ENCODE results near the gene GABPB2. TPM values are rescaled to one million over a fixed set of nuclear protein-coding genes. Genes with fewer than 3 reads are reported as not detected.
"Not testable (repeated sequence)": the region's sequence is repeated elsewhere in the genome, so short reads cannot be mapped to it uniquely, and the experiment has no call there.

Gene GABPB2
- total and polyA plus RNA-seq, 3 experiments from 2014 or later, result 16.0 to 19.4 (median 19.2) TPM

GRCh38 chr1:151069103-151069486 is 1.5 kb upstream of the GABPB2 start:
- DNase-seq, result no peak
- Histone ChIP-seq H3K9me3 (ENCODE audit: low read length) (no peaks in the 10 kb centered on the region), H3K27ac (ENCODE audit: low read depth, low read length) (peak overlapping the region; percentile 43), H3K4me3 (ENCODE audit: low read length) (no peak overlapping the region), H3K4me1 (ENCODE audit: insufficient read depth, low read length) (peaks cover 11% of the 10 kb centered on the region), H3K36me3 (ENCODE audit: insufficient read depth, low read length) (no peaks in the 10 kb centered on the region), H3K27me3 (ENCODE audit: insufficient read depth, low read length, poor library complexity, severe bottlenecking) (no peaks in the 10 kb centered on the region)
- H3K27ac Mint-ChIP-seq, result peak overlapping the region in 7 of 8 donors; percentile 26 to 100 (median 94)
- H3K9me3 Mint-ChIP-seq, result no peaks in the 10 kb centered on the region
- ChIA-PET POLR2A (no interaction called here), CTCF (interaction anchor here (1.4 to 5.5 kb wide), 3 partner anchors 9 to 45 kb away, joined by 7 to 74 read pairs (median 32); partner anchors contain the start of genes CDC42SE1 and MLLT11)
- peaks cover 0 to 18% (median 3%) of the 10 kb centered on the region in 3 donors for H3K36me3 Mint-ChIP-seq
- H3K4me1 Mint-ChIP-seq, result peaks cover 24 to 29% (median 29%) of the 10 kb centered on the region in 3 donors
- no peaks in the 10 kb centered on the region for H3K27me3 Mint-ChIP-seq
- H3K4me3 Mint-ChIP-seq, result peak overlapping the region; percentile 73 to 98 (median 97)

GRCh38 chr1:151072224-151072623 is 1.7 kb downstream of the GABPB2 start:
- CTCF ChIA-PET, result interaction anchor here (0.8 to 5.5 kb wide), 8 partner anchors 9 to 84 kb away, joined by 3 to 74 read pairs (median 6); partner anchors contain the start of genes C1orf56, CDC42SE1, MINDY1 and MLLT11
- peaks cover 11% of the 10 kb centered on the region for H3K4me1 ChIP-seq (ENCODE audit: insufficient read depth, low read length)
- no peak for DNase-seq
- Mint-ChIP-seq H3K4me3 (peak overlapping the region; percentile 96 to 99 (median 98)), H3K4me1 (peaks cover 27 to 33% (median 33%) of the 10 kb centered on the region in 3 donors), H3K36me3 (peaks cover 0 to 35% (median 3%) of the 10 kb centered on the region in 3 donors), H3K27me3 (no peaks in the 10 kb centered on the region), H3K9me3 (no peaks in the 10 kb centered on the region), H3K27ac (peak overlapping the region in 5 of 8 donors; percentile 61 to 100 (median 100))
- no peaks in the 10 kb centered on the region for H3K27me3 ChIP-seq (ENCODE audit: insufficient read depth, low read length, poor library complexity, severe bottlenecking)
- POLR2A ChIA-PET, result interaction anchor here (0.8 kb wide), 1 partner anchor 16 kb away, joined by 6 read pairs; no protein-coding TSS in a partner anchor
- no peak overlapping the region for H3K4me3 ChIP-seq (ENCODE audit: low read length)
- no peaks in the 10 kb centered on the region for H3K9me3 ChIP-seq (ENCODE audit: low read length)
- H3K27ac ChIP-seq (ENCODE audit: low read depth, low read length), result no peak overlapping the region
- H3K36me3 ChIP-seq (ENCODE audit: insufficient read depth, low read length), result no peaks in the 10 kb centered on the region

GRCh38 chr1:151085953-151086559 is 15.5 kb downstream of the GABPB2 start:
- H3K4me1 Mint-ChIP-seq, result no peaks in the 10 kb centered on the region
- Histone ChIP-seq H3K9me3 (ENCODE audit: low read length) (no peaks in the 10 kb centered on the region), H3K27me3 (ENCODE audit: insufficient read depth, low read length, poor library complexity, severe bottlenecking) (no peaks in the 10 kb centered on the region), H3K4me1 (ENCODE audit: insufficient read depth, low read length) (no peaks in the 10 kb centered on the region), H3K36me3 (ENCODE audit: insufficient read depth, low read length) (no peaks in the 10 kb centered on the region), H3K4me3 (ENCODE audit: low read length) (no peak overlapping the region), H3K27ac (ENCODE audit: low read depth, low read length) (no peak overlapping the region)
- POLR2A ChIA-PET, result no interaction called here
- H3K9me3 Mint-ChIP-seq, result no peaks in the 10 kb centered on the region
- CTCF ChIA-PET, result interaction anchor here (1.3 to 3.3 kb wide), 4 partner anchors 13 to 69 kb away, joined by 4 to 10 read pairs (median 6); partner anchors contain the start of gene GABPB2
- no peaks in the 10 kb centered on the region for H3K27me3 Mint-ChIP-seq
- no peak for DNase-seq
- H3K27ac Mint-ChIP-seq, result peak overlapping the region in 1 of 8 donors; percentile 32
- no peak overlapping the region for H3K4me3 Mint-ChIP-seq
- peaks cover 0 to 20% (median 6%) of the 10 kb centered on the region in 3 donors for H3K36me3 Mint-ChIP-seq

DNA sequence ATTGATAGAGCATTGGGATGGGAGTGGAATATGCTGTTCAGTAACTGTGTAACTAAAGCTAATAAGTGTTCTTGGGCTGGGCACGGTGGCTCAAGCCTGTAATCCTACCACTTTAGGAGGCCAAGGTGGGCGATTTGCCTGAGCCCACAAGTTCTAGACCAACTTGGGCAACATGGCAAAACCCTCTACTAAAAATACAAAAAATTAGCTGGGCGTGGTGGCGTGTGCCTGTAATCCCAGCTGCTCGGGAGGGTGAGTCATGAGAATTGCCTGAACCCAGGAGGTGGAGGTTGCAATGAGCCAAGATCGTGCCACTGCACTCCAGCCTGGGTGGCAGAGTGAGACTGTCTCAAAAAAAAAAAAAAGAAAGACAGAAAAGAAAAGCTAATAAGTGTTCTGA is 26.9 kb downstream of the GABPB2 start:
- H3K9me3 Mint-ChIP-seq; H3K4me1 ChIP-seq (ENCODE audit: insufficient read depth, low read length); H3K27me3 ChIP-seq (ENCODE audit: insufficient read depth, low read length, poor library complexity, severe bottlenecking); DNase-seq; H3K36me3 ChIP-seq (ENCODE audit: insufficient read depth, low read length); H3K27me3 Mint-ChIP-seq; H3K27ac ChIP-seq (ENCODE audit: low read depth, low read length); H3K4me3 Mint-ChIP-seq; H3K4me3 ChIP-seq (ENCODE audit: low read length); H3K9me3 ChIP-seq (ENCODE audit: low read length); H3K4me1 Mint-ChIP-seq: not testable (repeated sequence)
- ChIA-PET CTCF (interaction anchor here (0.9 to 2.5 kb wide), 5 partner anchors 11 to 73 kb away, joined by 3 to 13 read pairs (median 5); partner anchors contain the start of gene TNFAIP8L2), POLR2A (interaction anchor here (0.7 to 1.7 kb wide), 2 partner anchors 13 to 42 kb away, joined by 4 to 5 read pairs; no protein-coding TSS in a partner anchor)
- peaks cover 4 to 44% (median 8%) of the 10 kb centered on the region in 3 donors for H3K36me3 Mint-ChIP-seq
- H3K27ac Mint-ChIP-seq, result peak overlapping the region in 2 of 8 donors; percentile 37 to 45

- Mint-ChIP-seq H3K27me3 (no peaks in the 10 kb centered on the region), H3K27ac (peak overlapping the region in 2 of 8 donors; percentile 26 to 29), H3K4me3 (no peak overlapping the region), H3K36me3 (peaks cover 4 to 41% (median 7%) of the 10 kb centered on the region in 3 donors), H3K9me3 (no peaks in the 10 kb centered on the region), H3K4me1 (no peaks in the 10 kb centered on the region)
- H3K27ac ChIP-seq (ENCODE audit: low read depth, low read length), result no peak overlapping the region
- ChIA-PET POLR2A (interaction anchor here (0.6 to 1.7 kb wide), 2 partner anchors 43 to 52 kb away, joined by 3 to 5 read pairs; no protein-coding TSS in a partner anchor), CTCF (interaction anchor here (1.2 to 2.5 kb wide), 3 partner anchors 15 to 73 kb away, joined by 3 to 13 read pairs (median 5); no protein-coding TSS in a partner anchor)
- no peaks in the 10 kb centered on the region for H3K9me3 ChIP-seq (ENCODE audit: low read length)
- H3K4me3 ChIP-seq (ENCODE audit: low read length), result no peak overlapping the region
- no peaks in the 10 kb centered on the region for H3K36me3 ChIP-seq (ENCODE audit: insufficient read depth, low read length)
- H3K27me3 ChIP-seq (ENCODE audit: insufficient read depth, low read length, poor library complexity, severe bottlenecking), result no peaks in the 10 kb centered on the region
- no peak for DNase-seq
- H3K4me1 ChIP-seq (ENCODE audit: insufficient read depth, low read length), result no peaks in the 10 kb centered on the region
These were observed 27.6 kb downstream of the GABPB2 start for GRCh38 chr1:151098126-151098525.

DNA sequence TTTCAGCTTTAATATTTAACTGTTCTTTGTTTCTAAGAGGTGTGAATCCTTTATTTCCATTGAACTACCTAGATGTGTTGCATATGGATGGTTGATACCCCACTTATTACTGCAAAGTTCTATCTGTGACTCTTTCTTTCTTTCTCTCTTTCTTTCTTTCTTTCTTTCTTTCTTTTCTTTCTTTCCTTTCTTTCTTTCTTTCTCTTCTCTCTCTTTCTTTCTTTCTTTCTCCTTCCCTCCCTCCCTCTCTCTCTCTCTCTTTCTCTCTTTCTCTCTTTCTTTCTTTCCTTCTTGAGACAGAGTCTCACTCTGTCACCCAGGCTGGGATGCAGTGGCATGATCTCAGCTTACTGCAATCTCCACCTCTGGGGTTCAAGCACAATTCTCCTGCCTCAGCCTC is 34.1 kb downstream of the GABPB2 start:
- peaks cover 14% of the 10 kb centered on the region for H3K36me3 ChIP-seq (ENCODE audit: insufficient read depth, low read length)
- Mint-ChIP-seq H3K9me3 (no peaks in the 10 kb centered on the region), H3K4me3 (no peak overlapping the region), H3K27me3 (no peaks in the 10 kb centered on the region), H3K36me3 (peaks cover 0 to 56% (median 4%) of the 10 kb centered on the region in 3 donors), H3K27ac (peak overlapping the region in 1 of 8 donors; percentile 36), H3K4me1 (peaks cover 0 to 3% (median 1%) of the 10 kb centered on the region in 3 donors)
- H3K4me3 ChIP-seq (ENCODE audit: low read length), result no peak overlapping the region
- no peaks in the 10 kb centered on the region for H3K27me3 ChIP-seq (ENCODE audit: insufficient read depth, low read length, poor library complexity, severe bottlenecking)
- POLR2A ChIA-PET, result no interaction called here
- no peak for DNase-seq
- CTCF ChIA-PET, result interaction anchor here (0.9 kb wide), 1 partner anchor 52 kb away, joined by 4 read pairs; the partner anchor contains the start of gene TNFAIP8L2
- no peak overlapping the region for H3K27ac ChIP-seq (ENCODE audit: low read depth, low read length)
- no peaks in the 10 kb centered on the region for H3K4me1 ChIP-seq (ENCODE audit: insufficient read depth, low read length)
- no peaks in the 10 kb centered on the region for H3K9me3 ChIP-seq (ENCODE audit: low read length)

- Histone ChIP-seq H3K4me3 (ENCODE audit: low read length) (no peak overlapping the region), H3K9me3 (ENCODE audit: low read length) (no peaks in the 10 kb centered on the region), H3K27ac (ENCODE audit: low read depth, low read length) (no peak overlapping the region), H3K27me3 (ENCODE audit: insufficient read depth, low read length, poor library complexity, severe bottlenecking) (no peaks in the 10 kb centered on the region), H3K4me1 (ENCODE audit: insufficient read depth, low read length) (no peaks in the 10 kb centered on the region), H3K36me3 (ENCODE audit: insufficient read depth, low read length) (peaks cover 14% of the 10 kb centered on the region)
- peaks cover 0 to 58% (median 4%) of the 10 kb centered on the region in 3 donors for H3K36me3 Mint-ChIP-seq
- H3K4me3 Mint-ChIP-seq, result no peak overlapping the region
- CTCF ChIA-PET, result no interaction called here
- H3K27me3 Mint-ChIP-seq, result no peaks in the 10 kb centered on the region
- H3K4me1 Mint-ChIP-seq, result peaks cover 0 to 3% (median 1%) of the 10 kb centered on the region in 3 donors
- H3K9me3 Mint-ChIP-seq, result no peaks in the 10 kb centered on the region
- H3K27ac Mint-ChIP-seq, result peak overlapping the region in 3 of 8 donors; percentile 11 to 35 (median 24)
- no peak for DNase-seq
- POLR2A ChIA-PET, result interaction anchor here (0.7 kb wide), 1 partner anchor 172 kb away, joined by 3 read pairs; no protein-coding TSS in a partner anchor
These were observed 36.3 kb downstream of the GABPB2 start for GRCh38 chr1:151106894-151107293.

GRCh38 chr1:151108331-151108730 is 37.8 kb downstream of the GABPB2 start:
- H3K27me3 ChIP-seq (ENCODE audit: insufficient read depth, low read length, poor library complexity, severe bottlenecking), result no peaks in the 10 kb centered on the region
- DNase-seq, result no peak
- ChIA-PET POLR2A (no interaction called here), CTCF (interaction anchor here (1.0 to 1.7 kb wide), 3 partner anchors 9 to 84 kb away, joined by 3 to 4 read pairs (median 4); no protein-coding TSS in a partner anchor)
- H3K9me3 Mint-ChIP-seq, result no peaks in the 10 kb centered on the region
- H3K4me1 Mint-ChIP-seq, result peaks cover 0 to 3% (median 1%) of the 10 kb centered on the region in 3 donors
- H3K4me3 Mint-ChIP-seq, result no peak overlapping the region
- H3K36me3 ChIP-seq (ENCODE audit: insufficient read depth, low read length), result peaks cover 14% of the 10 kb centered on the region
- H3K27ac ChIP-seq (ENCODE audit: low read depth, low read length), result no peak overlapping the region
- no peaks in the 10 kb centered on the region for H3K9me3 ChIP-seq (ENCODE audit: low read length)
- H3K36me3 Mint-ChIP-seq, result peaks cover 0 to 57% (median 2%) of the 10 kb centered on the region in 3 donors
- no peaks in the 10 kb centered on the region for H3K27me3 Mint-ChIP-seq
- H3K4me3 ChIP-seq (ENCODE audit: low read length), result no peak overlapping the region
- peak overlapping the region in 1 of 8 donors; percentile 11 for H3K27ac Mint-ChIP-seq
- H3K4me1 ChIP-seq (ENCODE audit: insufficient read depth, low read length), result no peaks in the 10 kb centered on the region
